Neutrophil (primary cell): ENCODE data around the gene PTPRZ1.

Experiments used
- H3K27ac ChIP-seq: fragments of 200-600 bp; sonication (generic); 2 replicates; pipeline ENCODE4 v1.5.1; 2016; ENCODE audit warnings: mild to moderate bottlenecking, moderate library complexity
- H3K27me3 ChIP-seq: fragments of 200-600 bp; sonication (generic); 2 replicates; pipeline ENCODE4 v1.6.0; 2016; ENCODE audit warnings: mild to moderate bottlenecking
- H3K36me3 ChIP-seq: fragments of 200-600 bp; sonication (generic); 2 replicates; pipeline ENCODE4 v1.5.1; 2017
- H3K4me1 ChIP-seq, 2 experiments: fragments of 200-600 bp in 1 of 2; sonication (generic) in 1 of 2; 1 replicate in 1 of 2; 2 replicates in 1 of 2; pipeline versions ENCODE4 v1.5.1 to v1.6.1; 2013 to 2016; ENCODE audit warnings: low read depth in 1 of 2, low read length in 1 of 2, mild to moderate bottlenecking in 1 of 2, moderate library complexity in 1 of 2; ENCODE audit not compliant: control insufficient read depth in 1 of 2, insufficient read depth in 1 of 2
- H3K4me3 ChIP-seq, 2 experiments: fragments of 200-600 bp in 1 of 2; sonication (generic) in 1 of 2; 1 replicate in 1 of 2; 2 replicates in 1 of 2; pipeline ENCODE4 v1.5.1; 2013 to 2016; ENCODE audit warnings: low read depth in 1 of 2, low read length in 1 of 2, mild to moderate bottlenecking in 1 of 2, moderate library complexity in 1 of 2
- H3K9me3 ChIP-seq: fragments of 200-600 bp; sonication (generic); 2 replicates; pipeline ENCODE4 v1.5.1; 2016
- CTCF ChIP-seq: fragments of 200-600 bp; sonication (generic); IDR thresholded peaks from 2 replicates; pipeline ENCODE4 v1.5.1; 2016; ENCODE audit warnings: antibody characterized with exemption

Gene PTPRZ1

DNA sequence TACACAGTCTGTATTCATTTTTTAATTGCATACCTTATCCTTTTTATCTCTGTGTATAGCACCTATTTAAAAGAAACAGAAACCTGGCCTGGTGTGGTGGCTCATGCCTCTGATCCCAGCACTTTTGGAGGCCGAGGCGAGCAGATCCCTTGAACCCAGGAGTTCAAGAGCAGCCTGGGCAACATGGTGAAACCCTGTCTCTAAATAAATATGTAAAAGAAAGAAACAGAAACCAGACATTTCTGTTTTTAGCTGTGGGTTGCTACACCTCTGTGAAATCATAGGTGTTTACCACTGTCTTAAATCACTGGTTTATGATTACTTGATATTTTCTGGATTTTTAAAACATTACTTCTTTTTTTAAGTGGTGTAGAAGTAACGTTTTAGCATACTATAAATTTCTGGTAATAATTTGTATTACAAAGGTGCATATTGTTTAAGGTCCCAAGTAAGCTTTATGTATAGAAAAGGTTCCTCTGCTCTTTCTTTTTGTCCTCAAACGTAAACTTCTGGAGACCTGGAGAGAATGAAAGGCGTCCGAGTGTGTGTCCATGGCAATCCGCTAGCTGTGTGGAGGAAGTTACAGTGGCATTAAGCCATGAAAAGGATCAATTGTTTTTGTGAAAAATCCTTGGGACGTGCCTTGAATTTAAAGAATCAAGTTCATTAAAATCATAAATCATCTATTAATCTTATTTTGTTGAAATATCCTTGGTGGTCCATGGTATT lies 41.1 kb downstream of the PTPRZ1 start:
- Histone ChIP-seq H3K4me3 (no peak overlapping the region), H3K27me3 (no peaks in the 10 kb centered on the region), H3K4me1 (no peaks in the 10 kb centered on the region), H3K36me3 (no peaks in the 10 kb centered on the region), H3K9me3 (no peaks in the 10 kb centered on the region), H3K27ac (no peak overlapping the region)
- TF ChIP-seq CTCF, result no peak

DNA sequence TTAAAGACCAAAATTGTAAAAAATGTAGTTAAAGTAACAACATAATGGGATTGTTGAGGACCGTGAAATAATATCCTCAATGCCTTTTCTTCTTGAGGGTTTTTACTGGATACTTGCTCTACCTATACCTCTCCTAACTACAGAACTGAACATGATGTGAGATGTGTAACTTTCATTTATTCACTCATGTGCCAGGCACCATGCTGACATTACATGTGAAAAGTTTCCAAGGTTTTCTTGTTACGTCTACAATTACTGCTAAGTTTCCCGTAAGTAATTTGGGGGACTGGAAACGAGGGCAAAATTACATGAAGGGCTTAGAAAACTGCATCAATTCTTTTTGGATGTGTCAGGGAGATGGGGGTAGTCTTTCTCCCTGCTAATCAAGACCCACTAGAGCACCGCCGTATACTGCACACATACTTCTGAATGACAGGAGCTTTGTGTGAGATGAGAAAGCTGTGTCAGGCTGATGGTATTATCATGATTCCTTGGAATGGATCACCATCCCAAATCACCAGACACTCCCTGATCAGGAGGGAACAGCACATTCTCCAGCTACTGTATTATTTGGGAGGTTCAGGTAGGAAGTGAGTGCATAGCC lies 41.8 kb downstream of the PTPRZ1 start:
- Histone ChIP-seq H3K36me3 (no peaks in the 10 kb centered on the region), H3K27ac (no peak overlapping the region), H3K4me3 (no peak overlapping the region), H3K4me1 (no peaks in the 10 kb centered on the region), H3K9me3 (no peaks in the 10 kb centered on the region), H3K27me3 (no peaks in the 10 kb centered on the region)
- TF ChIP-seq CTCF, result no peak

GRCh38 chr7:121916211-121916610 lies 43.2 kb downstream of the PTPRZ1 start:
- TF ChIP-seq CTCF, result no peak
- Histone ChIP-seq H3K27ac (no peak overlapping the region), H3K4me1 (no peaks in the 10 kb centered on the region), H3K9me3 (no peaks in the 10 kb centered on the region), H3K36me3 (no peaks in the 10 kb centered on the region), H3K4me3 (no peak overlapping the region), H3K27me3 (no peaks in the 10 kb centered on the region)

DNA sequence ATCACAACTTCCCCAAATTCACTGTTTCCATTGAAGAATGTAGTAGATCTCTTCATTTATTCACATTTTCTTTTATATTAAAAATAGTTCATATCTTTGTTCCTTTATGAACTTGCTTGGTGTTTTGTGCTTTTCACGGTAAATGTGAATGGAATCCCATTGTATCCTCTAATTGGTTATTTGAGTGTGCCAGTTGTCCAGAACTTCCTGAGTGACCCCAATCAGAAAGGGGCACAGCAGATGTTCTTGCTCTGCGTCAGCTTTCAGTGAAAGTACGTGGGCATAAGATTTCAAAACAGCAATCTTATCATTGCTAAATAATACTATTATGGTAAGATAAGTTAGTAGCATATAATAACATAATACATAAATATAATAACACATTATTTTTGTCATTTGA lies 47.0 kb downstream of the PTPRZ1 start:
- H3K27me3 ChIP-seq, result no peaks in the 10 kb centered on the region
- no peaks in the 10 kb centered on the region for H3K36me3 ChIP-seq
- no peak overlapping the region for H3K4me3 ChIP-seq
- no peaks in the 10 kb centered on the region for H3K4me1 ChIP-seq
- no peaks in the 10 kb centered on the region for H3K9me3 ChIP-seq
- no peak for TF ChIP-seq CTCF
- H3K27ac ChIP-seq, result no peak overlapping the region

- Histone ChIP-seq H3K4me1 (no peaks in the 10 kb centered on the region), H3K27me3 (no peaks in the 10 kb centered on the region), H3K9me3 (no peaks in the 10 kb centered on the region), H3K36me3 (no peaks in the 10 kb centered on the region), H3K4me3 (no peak overlapping the region), H3K27ac (no peak overlapping the region)
- TF ChIP-seq CTCF, result no peak
These were observed 51.6 kb downstream of the PTPRZ1 start for GRCh38 chr7:121924269-121925186.
